Nephron progenitor cell (in vitro differentiated cells): ENCODE measurements around the gene PPP1R3C.

Experiments used
- DNase-seq: peaks from one replicate; pipeline ENCODE4 v3.0.0; 2021
- H3K27ac Mint-ChIP-seq: 2 replicates; pipeline ENCODE4 v1.8.0; 2021; ENCODE audit warnings: mild to moderate bottlenecking, moderate library complexity, mixed read lengths
- H3K27me3 Mint-ChIP-seq: 2 replicates; pipeline ENCODE4 v1.8.0; 2021; ENCODE audit warnings: mild to moderate bottlenecking, low read depth, mixed read lengths; ENCODE audit not compliant: poor library complexity
- H3K36me3 Mint-ChIP-seq: 2 replicates; pipeline ENCODE4 v1.8.0; 2021; ENCODE audit warnings: low read depth, mixed read lengths
- H3K4me1 Mint-ChIP-seq: 2 replicates; pipeline ENCODE4 v1.8.0; 2021; ENCODE audit warnings: mixed read lengths
- H3K4me3 Mint-ChIP-seq: 2 replicates; pipeline ENCODE4 v1.8.0; 2021; ENCODE audit warnings: mild to moderate bottlenecking, moderate library complexity, mixed read lengths
- H3K9me3 Mint-ChIP-seq: 2 replicates; pipeline ENCODE4 v1.8.0; 2021; ENCODE audit warnings: mild to moderate bottlenecking, moderate library complexity, mixed read lengths
- TF ChIP-seq, protein P1 (sequence below): fragments of 200-600 bp; sonication (generic); IDR thresholded peaks from 2 replicates; pipeline ENCODE4 v1.5.0; 2021; ENCODE audit warnings: antibody characterized with exemption

PPP1R3C gene

DNA sequence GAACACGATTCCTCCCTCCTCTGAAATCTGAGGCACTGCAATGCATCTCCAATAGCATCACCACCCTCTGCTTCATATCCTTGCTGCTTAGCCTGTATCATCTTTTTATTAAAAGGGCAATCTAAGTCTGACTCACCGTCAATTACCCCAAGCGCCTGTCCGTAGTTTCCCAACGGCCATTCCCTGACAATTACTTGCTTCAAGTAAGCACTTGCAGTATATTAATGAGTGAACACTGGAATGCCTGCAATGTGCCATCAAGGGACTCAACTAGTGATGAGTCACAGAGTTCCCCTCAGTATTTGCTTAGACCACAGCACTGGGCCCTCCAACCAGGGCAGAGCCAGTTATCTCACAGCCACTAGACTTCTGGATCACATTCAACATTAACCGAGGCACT is 19.5 kb upstream of the PPP1R3C start:
- Mint-ChIP-seq H3K27me3 (peaks cover 9% of the 10 kb centered on the region), H3K36me3 (no peaks in the 10 kb centered on the region), H3K9me3 (peaks cover 47% of the 10 kb centered on the region), H3K4me3 (no peak overlapping the region), H3K27ac (no peak overlapping the region), H3K4me1 (no peaks in the 10 kb centered on the region)
- TF ChIP-seq, protein P1, sequence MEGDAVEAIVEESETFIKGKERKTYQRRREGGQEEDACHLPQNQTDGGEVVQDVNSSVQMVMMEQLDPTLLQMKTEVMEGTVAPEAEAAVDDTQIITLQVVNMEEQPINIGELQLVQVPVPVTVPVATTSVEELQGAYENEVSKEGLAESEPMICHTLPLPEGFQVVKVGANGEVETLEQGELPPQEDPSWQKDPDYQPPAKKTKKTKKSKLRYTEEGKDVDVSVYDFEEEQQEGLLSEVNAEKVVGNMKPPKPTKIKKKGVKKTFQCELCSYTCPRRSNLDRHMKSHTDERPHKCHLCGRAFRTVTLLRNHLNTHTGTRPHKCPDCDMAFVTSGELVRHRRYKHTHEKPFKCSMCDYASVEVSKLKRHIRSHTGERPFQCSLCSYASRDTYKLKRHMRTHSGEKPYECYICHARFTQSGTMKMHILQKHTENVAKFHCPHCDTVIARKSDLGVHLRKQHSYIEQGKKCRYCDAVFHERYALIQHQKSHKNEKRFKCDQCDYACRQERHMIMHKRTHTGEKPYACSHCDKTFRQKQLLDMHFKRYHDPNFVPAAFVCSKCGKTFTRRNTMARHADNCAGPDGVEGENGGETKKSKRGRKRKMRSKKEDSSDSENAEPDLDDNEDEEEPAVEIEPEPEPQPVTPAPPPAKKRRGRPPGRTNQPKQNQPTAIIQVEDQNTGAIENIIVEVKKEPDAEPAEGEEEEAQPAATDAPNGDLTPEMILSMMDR: no peak
- no peak for DNase-seq

DNA sequence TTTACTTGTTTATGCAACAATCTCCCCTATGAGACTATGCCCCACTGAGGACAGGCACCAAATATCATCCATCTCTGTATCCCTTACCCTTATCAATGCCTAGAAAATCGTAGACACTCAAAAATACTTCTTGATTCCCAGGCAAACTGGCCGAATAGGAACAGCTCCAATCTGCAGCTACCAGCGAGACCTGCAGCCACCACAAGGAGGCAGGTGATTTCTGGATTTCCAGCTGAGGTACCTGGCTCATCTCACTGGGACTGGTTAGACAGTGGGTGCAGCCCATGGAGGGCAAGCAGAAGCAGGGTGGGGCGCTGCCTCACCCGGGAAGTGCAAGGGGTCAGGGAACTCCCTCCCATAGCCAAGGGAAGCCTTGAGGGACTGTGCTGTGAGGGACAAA is 10.8 kb upstream of the PPP1R3C start:
- TF ChIP-seq, protein P1: peak; percentile 27
- H3K4me1 Mint-ChIP-seq: no peaks in the 10 kb centered on the region
- H3K4me3 Mint-ChIP-seq: no peak overlapping the region
- peaks cover 26% of the 10 kb centered on the region for H3K9me3 Mint-ChIP-seq
- no peak overlapping the region for H3K27ac Mint-ChIP-seq
- H3K36me3 Mint-ChIP-seq: no peaks in the 10 kb centered on the region
- H3K27me3 Mint-ChIP-seq: peaks cover 11% of the 10 kb centered on the region
- DNase-seq: peak; percentile 6

DNA sequence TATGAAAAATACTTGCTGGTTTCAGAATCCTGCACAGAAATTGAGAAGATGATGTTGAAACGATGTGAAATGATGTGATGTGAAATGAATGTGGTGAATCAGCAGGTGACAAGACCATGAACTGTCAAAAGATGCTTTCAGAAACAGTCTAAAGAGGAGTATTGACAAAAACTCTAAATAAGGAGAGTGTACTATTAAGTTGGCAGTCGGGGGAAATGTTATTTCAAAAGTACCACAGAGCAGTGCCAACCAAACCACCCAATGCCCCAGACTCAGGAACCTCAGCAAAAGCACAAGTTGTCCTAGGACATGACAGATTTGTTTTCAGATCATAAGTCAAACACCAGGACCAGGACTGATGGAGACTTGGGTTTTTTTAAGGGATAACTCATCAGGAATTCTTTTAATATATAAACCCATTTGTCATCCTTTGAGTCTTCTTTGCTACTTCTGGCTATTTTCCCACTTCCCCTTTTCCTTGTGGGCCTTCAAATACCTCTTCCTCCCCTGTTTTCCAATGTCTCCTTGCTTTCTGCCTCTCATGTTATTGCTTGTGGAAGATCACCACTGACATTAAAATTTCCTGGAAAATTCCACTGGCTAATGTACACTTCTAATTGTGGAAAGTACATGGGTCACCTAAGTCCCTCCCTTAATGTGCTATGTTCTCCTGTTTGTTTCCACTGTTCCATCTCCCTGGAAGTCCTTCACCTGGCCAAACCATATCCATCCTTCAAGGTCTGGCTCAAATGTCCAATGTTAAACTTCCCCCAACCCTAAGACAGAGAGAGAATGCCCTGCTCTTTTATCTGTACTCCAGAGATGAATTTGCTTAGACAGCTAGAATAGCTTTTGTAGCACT is 10.2 kb upstream of the PPP1R3C start:
- TF ChIP-seq, protein P1: no peak
- Mint-ChIP-seq H3K27ac (no peak overlapping the region), H3K4me3 (no peak overlapping the region), H3K36me3 (no peaks in the 10 kb centered on the region), H3K9me3 (peaks cover 20% of the 10 kb centered on the region), H3K4me1 (no peaks in the 10 kb centered on the region), H3K27me3 (peaks cover 11% of the 10 kb centered on the region)
- DNase-seq: no peak

DNA sequence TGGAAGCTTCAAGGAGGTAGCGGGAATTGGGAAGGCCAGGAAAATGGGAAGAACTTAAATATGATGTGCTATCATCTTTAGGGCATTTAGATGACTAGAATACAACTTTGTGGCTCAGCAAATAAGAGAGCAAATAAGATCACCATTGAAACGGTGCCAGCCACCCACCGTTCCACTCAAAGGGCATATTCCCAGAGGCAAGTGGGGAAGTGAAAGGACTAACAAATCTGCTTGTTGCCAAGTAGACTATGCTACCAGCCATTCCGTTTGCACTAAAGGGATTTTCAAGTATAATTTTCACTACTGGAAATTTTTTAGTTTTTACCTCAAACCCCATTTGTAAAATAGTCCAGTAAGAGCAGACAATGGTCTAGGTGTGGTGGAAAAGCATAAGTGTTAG is 4.0 kb upstream of the PPP1R3C start:
- H3K27ac Mint-ChIP-seq: no peak overlapping the region
- no peaks in the 10 kb centered on the region for H3K9me3 Mint-ChIP-seq
- no peak overlapping the region for H3K4me3 Mint-ChIP-seq
- TF ChIP-seq, protein P1: no peak
- peaks cover 10% of the 10 kb centered on the region for H3K27me3 Mint-ChIP-seq
- peaks cover 21% of the 10 kb centered on the region for H3K4me1 Mint-ChIP-seq
- no peaks in the 10 kb centered on the region for H3K36me3 Mint-ChIP-seq
- DNase-seq: no peak

DNA sequence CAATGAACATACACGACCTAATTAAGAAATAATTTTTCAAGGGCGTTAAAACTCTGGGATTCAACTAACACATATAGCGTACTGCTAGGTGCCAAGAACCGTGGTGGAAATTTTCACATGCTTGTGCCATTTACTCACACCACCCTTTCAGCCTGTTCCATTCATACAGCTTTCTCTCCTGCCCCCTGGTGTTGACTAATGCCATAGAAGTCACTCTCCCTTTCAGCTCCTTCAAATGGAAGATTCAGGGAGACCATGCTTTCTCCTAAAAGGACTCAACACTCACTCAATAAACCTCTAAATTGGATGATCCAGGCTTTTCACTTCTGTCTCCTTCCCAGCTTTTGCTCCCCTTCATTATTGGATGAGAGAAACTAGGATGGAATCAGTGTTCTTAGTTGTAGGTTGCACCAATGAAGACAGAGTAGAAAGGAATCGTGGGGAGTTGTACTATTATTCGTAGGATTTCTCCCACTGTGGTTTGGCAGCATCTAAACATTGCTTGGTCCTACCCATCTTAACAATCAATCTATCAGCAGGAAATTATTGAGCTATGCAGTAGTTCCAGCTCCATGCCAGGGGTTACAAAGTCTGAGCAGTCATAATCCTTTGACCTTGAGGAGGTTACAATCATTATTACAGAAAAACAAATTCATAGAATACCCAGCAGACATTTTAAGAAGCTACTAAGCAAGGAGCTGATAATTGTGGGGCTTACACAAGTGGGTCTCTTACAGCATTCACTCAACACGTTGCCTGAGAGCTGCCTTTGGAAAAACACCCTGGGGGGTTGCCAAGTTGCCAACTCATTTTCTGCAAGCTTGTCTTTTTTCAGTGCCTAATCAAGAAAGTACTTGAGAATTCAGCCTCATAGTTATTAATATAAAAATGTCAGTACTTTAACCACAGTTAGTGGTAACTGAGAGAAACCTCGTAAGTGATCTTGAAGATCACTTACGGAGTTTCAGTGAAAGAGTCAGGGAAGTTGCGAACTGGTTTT is 2.8 kb upstream of the PPP1R3C start:
- peak; percentile 52 for DNase-seq
- TF ChIP-seq, protein P1: peak; percentile 72
- H3K4me1 Mint-ChIP-seq: peaks cover 26% of the 10 kb centered on the region
- peaks cover 7% of the 10 kb centered on the region for H3K9me3 Mint-ChIP-seq
- no peak overlapping the region for H3K27ac Mint-ChIP-seq
- H3K4me3 Mint-ChIP-seq: peak overlapping the region; percentile 3
- peaks cover 8% of the 10 kb centered on the region for H3K36me3 Mint-ChIP-seq
- peaks cover 13% of the 10 kb centered on the region for H3K27me3 Mint-ChIP-seq
